Hypothalamus (tissue), 51 donors: ENCODE results near the gene IL36B.

Source experiments
- DNase-seq, 51 donors: peaks; one replicate each; lab custom pipeline; 2025; lab: John Stamatoyannopoulos, UW

IL36B gene

DNA sequence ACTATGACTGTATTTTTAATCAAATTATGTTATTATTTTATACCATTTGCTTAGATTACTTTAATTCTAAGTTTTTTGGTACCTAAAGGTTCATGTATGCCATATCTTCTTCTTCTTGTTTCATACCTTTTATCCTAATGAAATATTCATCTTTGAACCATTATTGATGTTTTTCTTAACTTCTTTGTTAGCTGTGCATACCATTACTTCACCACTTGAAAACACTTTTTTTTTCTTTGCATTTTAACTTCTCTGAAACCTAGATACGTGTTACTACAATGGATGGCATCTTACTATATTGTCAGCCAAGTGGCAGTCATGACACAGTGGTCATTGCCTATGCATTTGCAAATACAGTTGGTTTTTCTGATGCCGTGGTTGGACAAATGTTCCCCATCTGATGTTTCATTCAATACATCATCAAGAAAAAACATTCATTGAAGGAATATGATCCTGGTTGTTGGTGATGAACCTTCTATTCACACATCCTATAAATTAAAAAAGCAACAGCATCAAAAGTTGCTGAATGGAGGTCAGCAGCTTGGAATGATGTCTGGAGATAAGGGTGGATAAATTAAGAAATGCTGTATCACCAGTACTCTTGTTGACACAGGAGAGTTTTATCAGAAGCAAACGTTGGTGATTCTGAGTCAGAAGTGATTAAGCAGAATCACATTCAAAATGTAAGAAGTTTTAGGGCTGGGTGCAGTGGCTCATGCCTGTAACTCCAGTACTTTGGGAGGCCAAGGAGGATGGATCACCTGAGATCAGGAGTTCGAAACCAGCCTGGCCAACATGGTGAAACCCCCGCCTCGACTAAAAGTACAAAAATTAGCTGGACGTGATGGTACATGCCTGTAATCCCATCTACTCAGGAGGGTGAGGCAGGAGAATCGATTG lies 40.0 kb downstream of the IL36B start:
- no peak for DNase-seq

DNA sequence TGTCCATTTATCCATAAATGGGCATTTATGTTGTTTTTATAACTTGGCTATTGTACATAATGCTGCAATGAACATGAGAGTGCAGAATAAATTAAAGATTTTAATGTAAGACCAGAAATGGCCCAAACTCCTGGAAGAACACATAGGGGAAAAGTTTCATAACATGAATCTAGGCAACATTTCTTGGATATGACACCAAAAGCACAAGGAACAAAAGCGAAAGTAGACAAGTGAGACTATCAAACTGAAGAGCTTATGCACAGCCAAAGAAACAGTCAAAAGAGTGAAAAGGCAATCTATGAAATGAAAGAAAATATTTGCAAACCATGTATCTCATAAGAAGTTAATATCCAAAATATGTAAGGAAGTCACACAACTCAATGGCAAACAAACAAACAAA lies 41.6 kb downstream of the IL36B start:
- no peak for DNase-seq

- DNase-seq, result no peak
These were observed 42.6 kb downstream of the IL36B start for GRCh38 chr2:113010088-113010487.

DNA sequence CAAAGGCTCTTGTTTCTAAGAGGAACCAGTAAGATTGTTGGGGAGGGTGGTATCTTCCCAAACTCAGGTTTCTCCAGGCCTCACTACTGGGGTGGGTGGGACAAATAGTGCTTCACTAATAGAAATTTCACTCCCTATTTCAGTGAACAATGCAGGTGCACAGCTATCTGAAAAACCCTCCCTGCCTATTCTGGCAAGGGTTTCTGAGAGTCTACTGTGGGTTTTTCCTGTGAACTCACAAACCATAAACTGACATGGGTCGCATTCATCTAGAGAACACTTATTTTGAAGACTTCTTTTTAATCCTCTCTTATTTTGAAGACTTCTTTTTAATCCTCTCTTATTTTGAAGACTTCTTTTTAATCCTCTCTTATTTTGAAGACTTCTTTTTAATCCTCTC lies 43.0 kb downstream of the IL36B start:
- DNase-seq, result no peak

GRCh38 chr2:113007250-113007649 lies 45.4 kb downstream of the IL36B start:
- no peak for DNase-seq

GRCh38 chr2:113005030-113005509 lies 47.6 kb downstream of the IL36B start, which contains the start of gene IL36A:
IL36A (plus strand) TSS chr2:113005459; CDS start chr2:113005872, 413 bp downstream.
- no peak for DNase-seq

DNA sequence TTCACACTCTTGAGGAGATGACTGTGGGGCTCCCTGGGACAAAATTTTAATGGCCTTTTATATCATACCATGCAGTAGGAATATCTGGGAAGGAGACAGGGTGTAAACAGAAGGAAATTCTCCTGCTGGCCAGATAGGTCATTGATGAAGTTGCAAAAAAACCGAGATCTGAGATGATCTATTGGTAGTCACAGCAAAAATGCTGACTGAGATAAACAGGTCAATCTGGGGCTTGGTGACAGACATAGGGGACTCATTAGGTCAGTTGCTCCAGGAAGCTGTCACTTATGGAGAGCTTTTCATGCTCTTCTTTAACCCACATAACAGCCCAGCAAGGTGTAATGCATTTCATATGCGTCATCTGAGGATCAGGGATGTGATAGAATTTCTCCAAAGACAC lies 50.0 kb downstream of the IL36B start:
- DNase-seq, result no peak

DNA sequence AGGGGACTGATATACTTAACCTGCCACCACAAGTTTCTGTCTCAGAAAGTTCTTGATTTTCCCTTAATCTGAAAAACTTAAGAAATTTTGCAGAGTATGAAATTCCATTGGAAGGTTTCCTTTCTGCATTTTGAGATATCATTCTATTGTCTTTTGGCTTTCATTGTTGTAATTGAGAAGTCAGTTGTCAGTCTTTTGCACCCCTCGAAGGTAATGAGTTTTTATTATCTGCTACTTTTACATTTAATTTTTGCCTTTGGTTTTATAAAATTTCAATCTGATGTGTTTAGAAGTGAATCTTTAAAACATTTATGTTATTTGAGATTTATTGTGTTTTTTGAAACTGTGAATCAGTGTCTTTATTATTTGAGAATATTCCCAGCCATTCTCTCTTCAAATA lies 52.2 kb downstream of the IL36B start:
- DNase-seq, result no peak

GRCh38 chr2:112997151-112997550 lies 55.5 kb downstream of the IL36B start:
- no peak for DNase-seq

DNA sequence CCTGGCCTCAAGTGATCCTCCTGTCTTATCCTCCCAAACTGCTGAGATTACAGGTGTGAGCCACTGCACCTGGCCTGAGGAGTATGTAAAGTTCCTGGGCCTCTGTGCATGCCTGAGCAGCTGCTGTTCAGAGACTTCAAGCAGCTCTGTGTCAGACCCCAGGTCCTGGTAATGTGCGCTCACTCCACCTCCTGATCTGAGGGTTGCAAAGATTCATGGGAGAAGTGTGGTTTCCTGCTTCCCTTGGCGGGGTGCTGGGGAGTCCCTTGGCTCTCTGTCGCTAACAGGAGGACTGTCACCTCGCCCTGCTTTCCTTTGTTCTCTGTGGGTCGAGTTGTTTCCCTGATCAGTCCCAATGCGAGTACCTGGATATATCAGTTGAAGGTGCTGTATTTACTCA lies 56.0 kb downstream of the IL36B start:
- DNase-seq, result no peak

GRCh38 chr2:112995346-112995920 lies 57.2 kb downstream of the IL36B start:
- DNase-seq, result no peak

DNA sequence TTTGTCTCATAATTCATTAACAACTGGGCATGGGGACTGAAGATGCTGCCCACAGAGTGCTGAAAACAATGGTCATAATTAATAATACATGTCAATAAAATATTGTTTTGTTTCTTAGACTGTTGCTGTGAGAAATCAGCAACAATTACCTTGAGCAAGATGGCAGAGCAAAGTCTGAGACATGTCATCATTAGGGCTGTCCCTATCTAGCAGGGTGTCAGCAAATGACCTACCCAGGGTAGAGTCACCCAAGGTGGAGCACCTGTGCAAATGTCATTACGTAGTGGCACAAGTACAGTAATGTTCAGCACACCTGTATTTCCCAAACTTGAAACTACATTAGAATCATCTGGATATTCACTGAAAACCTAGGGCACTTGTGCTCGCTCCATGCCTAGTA lies 58.0 kb downstream of the IL36B start:
- DNase-seq, result no peak

- DNase-seq, result no peak
These were observed 58.8 kb downstream of the IL36B start for GRCh38 chr2:112993831-112994230.

DNA sequence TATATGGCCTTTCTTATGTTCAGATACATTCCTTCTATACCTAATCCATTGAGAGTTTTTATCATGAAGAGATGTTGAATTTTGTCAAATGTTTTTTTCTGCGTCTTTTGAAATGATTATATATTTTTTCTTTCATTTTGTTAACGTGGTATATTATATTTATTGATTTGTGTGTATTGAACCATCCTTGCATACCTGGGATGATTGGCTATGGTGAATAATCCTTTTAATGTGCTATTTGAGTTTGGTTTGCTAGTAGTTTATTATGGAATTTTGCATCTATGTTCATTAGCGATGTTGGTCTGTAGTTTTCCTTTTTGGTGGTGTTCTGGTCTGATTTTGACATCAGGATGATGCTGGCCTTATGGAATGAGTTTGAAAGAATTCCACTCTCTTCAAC lies 63.1 kb downstream of the IL36B start:
- no peak for DNase-seq

DNA sequence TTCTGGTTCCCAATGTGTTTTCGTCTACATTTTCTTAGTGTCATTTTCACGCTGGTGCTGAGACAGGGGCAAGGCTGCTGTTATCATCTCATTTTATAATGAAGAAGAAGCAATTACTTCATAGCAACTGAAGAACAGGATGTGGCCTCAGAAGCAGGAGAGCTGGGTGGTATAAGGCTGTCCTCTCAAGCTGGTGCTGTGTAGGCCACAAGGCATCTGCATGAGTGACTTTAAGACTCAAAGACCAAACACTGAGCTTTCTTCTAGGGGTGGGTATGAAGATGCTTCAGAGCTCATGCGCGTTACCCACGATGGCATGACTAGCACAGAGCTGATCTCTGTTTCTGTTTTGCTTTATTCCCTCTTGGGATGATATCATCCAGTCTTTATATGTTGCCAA lies 67.6 kb downstream of the IL36B start:
- DNase-seq, result no peak

GRCh38 chr2:112980537-112980936 lies 72.1 kb downstream of the IL36B start:
- DNase-seq, result no peak

GRCh38 chr2:112979731-112980130 lies 72.9 kb downstream of the IL36B start:
- DNase-seq, result no peak

- DNase-seq, result no peak
These were observed 75.1 kb downstream of the IL36B start, which contains the start of gene IL36G for GRCh38 chr2:112977559-112978056. IL36G (plus strand) TSS chr2:112978006; CDS start chr2:112978639, 633 bp downstream.
